Muscle layer of duodenum (tissue), 2 donors: Measurements from ENCODE around the gene DNAJC3.
"Not testable (repeated sequence)": the region's sequence is repeated elsewhere in the genome, so short reads cannot be mapped to it uniquely, and the experiment has no call there.

Source experiments
- H3K27ac ChIP-seq: one replicate; pipeline ENCODE4 v1.7.0; 2013; ENCODE audit warnings: mild to moderate bottlenecking, low read length
- H3K27me3 ChIP-seq: one replicate; pipeline ENCODE4 v1.7.0; 2013; ENCODE audit warnings: low read depth, mild to moderate bottlenecking, control low read depth, low read length
- H3K36me3 ChIP-seq, 2 donors: one replicate each; pipeline ENCODE4 v1.7.0; 2013; ENCODE audit warnings: low read length in 2 of 2, control low read depth in 1 of 2, mild to moderate bottlenecking in 1 of 2; ENCODE audit not compliant: insufficient read depth in 2 of 2, control insufficient read depth in 1 of 2
- H3K4me1 ChIP-seq, 2 donors: one replicate each; pipeline ENCODE4 v1.7.0; 2013; ENCODE audit warnings: low read length in 2 of 2, mild to moderate bottlenecking in 2 of 2, control low read depth in 1 of 2, moderate library complexity in 1 of 2; ENCODE audit not compliant: insufficient read depth in 2 of 2, control insufficient read depth in 1 of 2
- H3K4me3 ChIP-seq, 2 donors: one replicate each; pipeline ENCODE4 v1.7.0; 2013; ENCODE audit warnings: low read length in 2 of 2, low read depth in 1 of 2, mild to moderate bottlenecking in 1 of 2
- H3K9me3 ChIP-seq, 2 donors: one replicate each; pipeline ENCODE4 v1.7.0; 2013; ENCODE audit warnings: low read length in 2 of 2, control low read depth in 1 of 2, mild to moderate bottlenecking in 1 of 2; ENCODE audit not compliant: control insufficient read depth in 1 of 2
- donor health status: healthy.

The DNAJC3 gene

DNA sequence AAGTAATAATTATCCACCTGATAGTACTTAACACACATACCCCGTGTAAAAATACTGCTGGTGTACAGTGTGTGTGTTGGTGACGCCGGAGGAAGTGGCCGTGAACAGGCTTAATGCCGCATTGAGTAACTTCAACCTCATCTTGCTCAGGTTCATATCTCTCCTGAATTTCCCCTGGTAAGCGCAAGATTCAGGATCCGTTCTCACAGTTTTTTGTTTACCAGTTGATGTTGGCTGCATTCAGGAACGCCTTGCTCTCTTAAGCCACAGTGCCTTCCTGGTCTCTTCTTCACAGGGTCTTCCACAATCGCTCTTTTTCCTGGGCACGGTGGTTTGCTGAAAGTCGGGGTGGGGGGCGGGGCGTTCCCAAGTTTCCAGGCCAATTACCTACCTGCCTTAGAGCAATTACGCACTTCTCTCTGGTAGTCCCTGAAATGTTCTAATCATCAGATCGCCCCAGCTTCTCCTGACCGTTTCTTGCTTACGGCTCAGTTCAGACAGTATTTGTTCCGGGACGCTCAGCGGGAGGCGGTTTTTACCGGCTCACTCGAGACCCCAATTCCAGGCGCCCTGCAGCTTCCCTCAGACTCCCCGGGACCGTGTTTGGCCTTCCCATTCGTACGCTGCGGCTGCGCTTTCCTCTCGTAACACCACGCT is 706 bp upstream of the DNAJC3 start:
- no peaks in the 10 kb centered on the region for H3K27me3 ChIP-seq
- peaks cover 0 to 9% of the 10 kb centered on the region in 2 donors for H3K36me3 ChIP-seq
- peak overlapping the region; percentile 96 for H3K27ac ChIP-seq
- peak overlapping the region; percentile 86 to 94 for H3K4me3 ChIP-seq
- peaks cover 7 to 32% of the 10 kb centered on the region in 2 donors for H3K4me1 ChIP-seq
- peaks cover 0 to 6% of the 10 kb centered on the region in 2 donors for H3K9me3 ChIP-seq

DNA sequence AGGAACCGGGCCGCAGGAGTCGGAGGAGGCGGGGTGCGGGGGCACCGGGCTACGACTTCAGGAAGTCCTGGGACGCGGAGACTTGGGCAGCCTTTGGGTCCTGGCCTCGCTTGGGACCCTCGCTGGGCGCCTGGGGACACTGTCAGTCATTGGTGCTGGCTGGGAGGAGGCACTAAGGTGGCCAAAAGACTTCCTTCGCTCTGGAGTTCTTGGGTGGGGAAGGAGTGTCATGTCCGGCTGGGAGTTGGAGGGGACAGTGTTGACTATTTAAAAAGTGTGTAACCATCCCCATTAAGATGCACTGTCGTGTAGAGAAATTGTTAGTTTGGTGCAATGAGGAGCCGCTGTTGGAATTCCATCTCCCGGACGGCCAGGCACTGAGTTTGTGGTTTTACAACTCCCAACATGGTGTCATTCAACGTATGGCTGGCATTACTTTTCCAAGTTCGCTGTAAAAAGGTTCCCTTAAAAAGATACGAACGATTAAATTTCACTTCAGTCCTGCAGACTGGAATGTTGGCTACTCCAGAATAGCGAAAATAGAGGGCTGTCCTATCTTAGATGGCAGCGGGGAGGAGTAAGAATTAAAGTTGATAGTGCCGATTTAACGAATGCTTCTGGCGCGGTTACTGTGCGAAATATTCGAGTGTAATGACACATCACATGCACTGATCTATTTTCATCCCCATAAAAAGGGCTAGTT is 776 bp downstream of the DNAJC3 start:
- Histone ChIP-seq H3K4me3 (peak overlapping the region; percentile 86 to 94), H3K4me1 (peaks cover 7 to 34% of the 10 kb centered on the region in 2 donors), H3K27ac (peak overlapping the region; percentile 85), H3K36me3 (peaks cover 0 to 9% of the 10 kb centered on the region in 2 donors), H3K27me3 (no peaks in the 10 kb centered on the region), H3K9me3 (no peaks in the 10 kb centered on the region)

DNA sequence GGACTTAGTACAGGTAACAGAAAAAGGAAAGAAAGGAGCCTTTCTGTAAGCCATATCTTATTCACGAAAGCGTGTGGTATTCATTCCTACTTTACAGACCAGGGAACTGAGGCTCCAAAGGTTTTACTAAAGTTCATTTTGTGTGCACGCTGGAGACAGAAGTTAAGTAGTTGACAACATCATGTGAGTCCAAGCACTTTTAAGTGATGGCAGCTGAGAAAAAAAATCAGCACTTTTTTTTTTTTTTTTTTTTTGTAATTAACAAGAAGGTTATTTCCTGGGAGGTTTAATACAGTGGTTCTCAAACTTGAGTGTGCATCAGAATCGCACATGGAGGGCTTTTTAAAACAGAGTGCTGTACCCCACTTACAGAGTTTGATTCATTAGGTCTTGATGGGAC is 2.0 kb downstream of the DNAJC3 start:
- H3K27me3 ChIP-seq = no peaks in the 10 kb centered on the region
- H3K36me3 ChIP-seq = peaks cover 0 to 9% of the 10 kb centered on the region in 2 donors
- no peak overlapping the region for H3K27ac ChIP-seq
- peak overlapping the region; percentile 86 to 94 for H3K4me3 ChIP-seq
- H3K4me1 ChIP-seq = peaks cover 7 to 34% of the 10 kb centered on the region in 2 donors
- H3K9me3 ChIP-seq = no peaks in the 10 kb centered on the region

DNA sequence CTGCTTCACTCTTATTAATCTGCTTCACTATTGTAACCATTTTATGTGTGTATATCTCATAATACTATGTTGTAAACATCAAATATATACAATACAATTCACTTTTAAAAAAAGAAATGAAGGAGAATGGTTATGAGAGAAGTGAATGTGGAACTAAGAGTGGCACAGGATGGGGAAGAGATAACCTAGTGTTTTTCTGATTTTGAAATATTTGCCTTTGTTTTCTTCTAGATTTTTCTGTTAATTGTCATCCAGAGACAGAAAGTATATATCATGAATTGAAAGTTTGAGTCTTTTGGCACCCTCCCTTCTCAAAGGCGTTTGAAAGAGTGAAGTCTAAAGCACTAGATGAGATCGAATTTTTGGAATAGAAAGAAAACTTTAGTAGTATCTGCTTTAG is 2.8 kb downstream of the DNAJC3 start:
- H3K27me3 ChIP-seq = no peaks in the 10 kb centered on the region
- H3K27ac ChIP-seq = no peak overlapping the region
- H3K4me3 ChIP-seq = peak overlapping the region in 1 of 2 donors; percentile 4
- peaks cover 0 to 9% of the 10 kb centered on the region in 2 donors for H3K36me3 ChIP-seq
- no peaks in the 10 kb centered on the region for H3K9me3 ChIP-seq
- H3K4me1 ChIP-seq = peaks cover 7 to 34% of the 10 kb centered on the region in 2 donors

DNA sequence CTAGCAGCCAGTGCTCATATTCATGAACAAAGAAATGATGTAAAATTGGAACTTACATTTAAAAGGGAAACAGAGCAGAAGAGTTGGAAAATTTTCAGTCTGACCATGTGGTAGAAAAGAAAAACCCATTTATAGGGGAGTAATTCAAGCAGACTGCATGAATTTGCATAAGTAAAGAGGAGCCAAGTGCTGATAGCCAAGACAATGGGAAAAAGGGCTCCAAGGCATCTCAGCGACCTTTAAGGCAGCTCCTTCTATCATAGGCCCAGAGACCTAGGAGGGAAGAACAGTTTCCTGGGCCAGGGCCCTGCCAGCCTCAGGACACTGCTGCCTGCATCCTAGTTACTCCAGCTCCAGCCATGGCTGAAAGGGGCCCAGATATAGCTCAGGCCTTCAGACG is 7.5 kb downstream of the DNAJC3 start:
- peaks cover 0 to 24% of the 10 kb centered on the region in 2 donors for H3K4me1 ChIP-seq
- H3K9me3 ChIP-seq = no peaks in the 10 kb centered on the region
- H3K27ac ChIP-seq = no peak overlapping the region
- H3K36me3 ChIP-seq = no peaks in the 10 kb centered on the region
- no peaks in the 10 kb centered on the region for H3K27me3 ChIP-seq
- H3K4me3 ChIP-seq = no peak overlapping the region

DNA sequence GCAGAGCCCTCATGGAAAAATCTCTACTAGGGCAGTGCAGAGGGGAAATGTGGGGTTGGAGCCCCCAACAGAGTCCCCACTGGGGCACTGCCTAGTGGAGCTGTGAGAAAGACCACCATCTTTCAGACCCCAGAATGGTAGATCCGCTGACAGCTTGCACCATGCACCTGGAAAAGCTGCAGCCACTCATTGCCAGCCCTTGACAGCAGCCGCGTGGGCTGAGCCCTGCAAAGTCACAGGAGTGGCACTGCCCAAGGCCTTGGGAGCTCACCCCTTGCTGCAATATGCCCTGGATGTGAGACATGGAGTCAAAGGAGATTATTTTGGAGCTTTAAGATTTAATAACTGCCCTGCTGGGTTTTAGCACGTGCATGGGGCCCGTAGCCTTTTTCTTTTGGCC is 8.0 kb downstream of the DNAJC3 start:
- H3K36me3 ChIP-seq, H3K9me3 ChIP-seq, H3K4me3 ChIP-seq, H3K27ac ChIP-seq, H3K27me3 ChIP-seq: not testable (repeated sequence)
- H3K4me1 ChIP-seq = peaks cover 0 to 18% of the 10 kb centered on the region in 2 donors

DNA sequence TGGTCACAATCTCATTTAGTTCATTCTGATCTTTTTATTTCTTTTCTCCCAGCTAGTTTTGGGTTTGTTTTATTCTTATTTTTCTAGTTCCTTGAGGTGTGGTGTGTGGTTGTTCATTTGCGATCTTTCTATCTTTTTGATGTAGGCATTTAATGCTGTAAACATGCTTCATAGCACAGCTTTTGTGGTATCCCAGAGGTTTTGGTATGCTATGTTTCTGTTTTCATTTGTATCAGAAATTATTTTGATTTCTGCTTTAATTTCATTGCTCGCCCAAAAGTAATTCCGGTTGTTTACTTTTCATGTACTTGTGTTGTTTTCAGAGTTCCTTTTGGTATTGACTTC is 12.6 kb downstream of the DNAJC3 start:
- peaks cover 0 to 6% of the 10 kb centered on the region in 2 donors for H3K4me1 ChIP-seq
- no peaks in the 10 kb centered on the region for H3K27me3 ChIP-seq
- H3K27ac ChIP-seq = no peak overlapping the region
- H3K36me3 ChIP-seq = no peaks in the 10 kb centered on the region
- no peak overlapping the region for H3K4me3 ChIP-seq
- H3K9me3 ChIP-seq = no peaks in the 10 kb centered on the region

DNA sequence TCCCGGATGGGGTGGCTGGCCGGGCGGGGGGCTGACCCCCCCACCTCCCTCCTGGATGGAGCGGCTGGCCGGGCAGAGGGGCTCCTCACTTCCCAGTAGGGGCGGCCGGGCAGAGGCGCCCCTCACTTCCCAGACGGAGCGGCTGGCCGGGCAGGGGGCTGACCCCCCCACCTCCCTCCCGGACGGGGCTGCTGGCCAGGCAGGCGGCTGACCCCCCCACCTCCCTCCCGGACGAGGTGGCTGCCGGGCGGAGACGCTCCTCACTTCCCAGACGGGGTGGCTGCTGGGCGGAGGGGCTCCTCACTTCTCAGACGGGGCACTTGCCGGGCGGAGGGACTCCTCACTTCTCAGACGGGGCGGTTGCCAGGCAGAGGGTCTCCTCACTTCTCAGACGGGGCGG is 14.0 kb downstream of the DNAJC3 start:
- not testable (repeated sequence) for H3K27me3 ChIP-seq, H3K4me1 ChIP-seq, H3K36me3 ChIP-seq, H3K9me3 ChIP-seq, H3K4me3 ChIP-seq, H3K27ac ChIP-seq

DNA sequence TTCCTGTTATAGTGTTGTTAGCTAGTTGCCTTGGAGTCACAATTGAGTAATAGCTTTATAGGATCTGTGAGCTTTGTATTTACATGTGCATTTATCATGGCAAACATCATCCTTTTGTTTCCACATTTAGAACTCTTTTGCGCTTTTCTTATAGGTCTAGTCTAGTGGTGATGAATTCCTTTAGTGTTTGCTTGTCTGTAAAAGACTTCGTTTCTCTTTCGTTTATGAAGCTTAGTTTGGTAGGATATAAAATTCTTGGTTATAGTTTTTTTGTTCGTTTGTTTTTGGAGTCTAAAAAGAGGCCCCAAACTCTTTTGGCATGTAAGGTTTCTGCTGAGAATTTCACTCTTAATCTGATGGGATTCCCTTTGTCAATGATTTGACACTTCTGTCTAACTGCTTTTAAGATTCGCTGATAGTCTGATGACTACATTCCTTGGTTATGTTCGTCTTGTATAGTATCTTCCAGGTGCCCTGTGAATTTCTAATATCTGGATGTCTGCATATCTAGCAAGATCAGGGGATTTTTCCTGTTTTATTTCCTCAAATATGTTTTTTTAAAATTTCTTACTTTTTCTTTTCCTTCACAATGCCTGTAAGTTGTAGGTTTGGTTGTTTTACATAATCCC is 20.2 kb downstream of the DNAJC3 start:
- no peaks in the 10 kb centered on the region for H3K4me1 ChIP-seq
- peaks cover 0 to 10% of the 10 kb centered on the region in 2 donors for H3K9me3 ChIP-seq
- no peak overlapping the region for H3K4me3 ChIP-seq
- no peaks in the 10 kb centered on the region for H3K36me3 ChIP-seq
- no peak overlapping the region for H3K27ac ChIP-seq
- no peaks in the 10 kb centered on the region for H3K27me3 ChIP-seq

DNA sequence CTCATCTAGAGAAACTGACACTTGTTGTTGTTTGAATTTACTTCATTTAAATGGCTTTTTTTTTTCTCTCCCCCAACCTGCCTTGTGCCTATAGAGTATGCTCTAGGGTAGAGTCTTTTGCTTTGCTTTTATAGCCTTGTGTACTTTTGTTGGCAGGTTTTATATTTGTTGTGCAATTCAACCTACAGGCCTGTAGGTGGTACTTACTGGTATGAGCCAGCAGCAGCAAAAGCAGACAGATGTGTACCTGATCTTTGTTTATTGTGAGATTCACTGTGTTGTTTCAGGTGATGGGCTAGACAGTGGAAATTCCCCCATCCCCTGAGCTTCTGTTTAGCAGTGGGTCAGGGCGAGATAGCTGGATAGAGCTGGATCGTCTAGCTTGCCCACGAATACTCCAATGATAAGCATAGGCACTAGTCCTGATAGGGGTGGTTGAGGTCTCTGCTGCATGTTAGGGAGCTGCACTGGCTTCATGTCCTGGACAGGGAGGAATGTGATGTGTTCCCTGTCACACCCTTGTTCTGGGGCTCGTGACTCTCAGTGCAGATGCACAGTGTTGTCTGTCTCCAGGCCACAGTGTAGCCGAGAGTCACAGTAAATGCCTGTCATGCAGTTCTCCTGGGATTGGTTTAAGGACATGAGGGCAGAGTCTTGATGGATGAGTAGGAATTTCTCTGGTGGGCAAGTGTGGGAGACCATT is 21.3 kb downstream of the DNAJC3 start:
- Histone ChIP-seq H3K27me3 (no peaks in the 10 kb centered on the region), H3K27ac (no peak overlapping the region), H3K9me3 (peaks cover 0 to 10% of the 10 kb centered on the region in 2 donors), H3K36me3 (no peaks in the 10 kb centered on the region), H3K4me1 (peaks cover 0 to 2% of the 10 kb centered on the region in 2 donors), H3K4me3 (no peak overlapping the region)

DNA sequence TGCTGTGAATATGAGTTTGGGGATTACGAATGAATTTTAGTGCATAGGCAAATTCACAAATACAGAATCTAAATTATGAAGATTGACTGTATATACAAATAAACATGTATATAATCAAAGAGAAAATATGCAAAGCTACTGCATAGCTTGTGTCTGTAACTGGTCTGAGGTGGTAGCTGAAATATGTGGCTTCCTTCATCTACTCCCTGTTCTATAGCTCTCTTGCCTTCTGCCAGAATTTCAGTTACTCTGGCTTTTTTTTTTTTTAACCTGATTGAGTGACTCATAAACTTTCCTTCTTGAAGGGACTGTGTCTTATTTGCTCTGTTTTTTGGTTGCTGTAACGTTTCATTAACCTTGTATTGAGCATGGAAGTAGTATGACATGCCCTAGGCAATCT is 26.6 kb downstream of the DNAJC3 start:
- Histone ChIP-seq H3K27me3 (no peaks in the 10 kb centered on the region), H3K4me3 (no peak overlapping the region), H3K9me3 (no peaks in the 10 kb centered on the region), H3K27ac (no peak overlapping the region), H3K4me1 (peaks cover 8 to 16% of the 10 kb centered on the region in 2 donors), H3K36me3 (no peaks in the 10 kb centered on the region)
